HG03432 (cell line): ENCODE data around the gene EEFSEC.
"Not testable (repeated sequence)": the region's sequence is repeated elsewhere in the genome, so short reads cannot be mapped to it uniquely, and the experiment has no call there.

Experiments
- ATAC-seq: cut with Tn5 transposase; IDR thresholded peaks from one replicate; pipeline ENCODE4 v1.9.1; 2021; ENCODE audit warnings: mild to moderate bottlenecking, moderate library complexity; ENCODE audit not compliant: unreplicated experiment

The EEFSEC gene

DNA sequence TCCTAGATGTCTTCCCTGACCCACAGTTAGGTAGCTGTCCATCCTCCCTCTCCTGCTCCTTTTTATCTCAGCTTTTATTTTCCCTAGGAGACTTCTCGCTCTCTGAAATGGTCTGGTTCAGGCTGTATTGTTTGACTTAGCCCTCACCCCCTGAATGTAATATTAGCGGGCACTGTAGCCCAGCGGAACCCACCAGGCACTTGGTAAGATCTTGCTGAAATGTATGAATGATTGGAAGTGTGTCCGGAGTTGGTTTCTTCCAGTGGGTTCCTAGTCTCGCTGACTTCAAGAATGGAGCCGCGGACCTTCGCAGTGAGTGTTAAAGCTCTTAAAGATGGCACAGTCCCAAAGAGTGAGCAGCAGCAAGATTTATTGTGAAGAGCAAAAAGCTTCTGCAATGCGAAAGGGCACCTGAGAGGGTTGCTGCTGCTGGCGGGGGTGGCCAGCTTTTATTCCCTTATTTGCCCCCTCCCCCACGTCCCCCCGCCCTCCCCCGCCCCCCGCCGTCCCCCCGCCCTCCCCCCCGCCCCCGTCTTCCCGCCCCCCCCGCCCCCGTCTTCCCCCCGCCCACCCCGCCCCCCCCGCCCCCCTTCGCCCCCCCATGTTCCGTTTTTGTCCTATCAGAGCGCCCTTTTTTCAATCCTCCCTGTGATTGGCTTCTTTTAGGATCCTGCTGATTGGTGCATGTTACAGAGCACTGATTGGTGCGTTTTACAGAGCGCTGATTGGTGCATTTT is 694 bp upstream of the EEFSEC start:
- ATAC-seq, result no peak

- ATAC-seq, result not testable (repeated sequence)
Observed at GRCh38 chr3:128154354-128154753, 1.1 kb downstream of the EEFSEC start.

GRCh38 chr3:128155616-128156360 is 2.5 kb downstream of the EEFSEC start:
- no peak for ATAC-seq

- ATAC-seq, result no peak
Observed at GRCh38 chr3:128160661-128161060, 7.4 kb downstream of the EEFSEC start.

DNA sequence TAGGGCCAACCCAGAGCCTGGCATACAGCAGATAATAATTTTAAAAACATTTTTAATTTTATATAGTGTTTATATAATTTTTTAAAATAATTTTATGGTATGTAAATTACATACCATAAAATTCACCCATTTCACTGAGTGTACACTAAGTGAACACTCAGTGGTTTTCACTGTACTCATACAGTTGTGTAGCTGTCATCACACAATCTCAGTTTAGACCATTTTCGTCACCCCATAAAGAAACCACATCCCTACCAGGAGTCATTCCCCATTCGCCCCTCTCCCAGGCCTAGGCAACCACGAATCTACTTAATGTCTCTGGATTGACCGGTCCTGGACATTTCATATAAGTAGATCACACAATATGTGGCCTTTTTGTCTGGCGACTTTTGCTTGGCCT is 10.2 kb downstream of the EEFSEC start:
- no peak for ATAC-seq

GRCh38 chr3:128166971-128167453 is 13.7 kb downstream of the EEFSEC start:
- ATAC-seq, result no peak

DNA sequence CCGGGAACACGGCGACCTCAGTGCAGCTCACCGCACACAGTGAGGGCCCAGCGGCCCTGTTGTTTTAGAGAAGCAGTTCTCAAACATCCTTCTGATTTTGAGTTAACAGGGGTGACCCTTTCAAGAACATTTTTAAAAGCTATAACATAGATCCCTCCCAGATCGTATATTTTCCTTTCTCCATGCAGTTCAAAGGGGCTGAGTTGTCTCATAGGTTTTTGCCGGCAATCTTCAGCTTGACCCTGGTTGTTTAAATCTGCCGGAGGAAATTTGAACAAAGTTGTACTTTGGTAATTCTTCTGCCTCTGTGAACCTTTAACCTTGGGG is 14.3 kb downstream of the EEFSEC start:
- ATAC-seq, result no peak

DNA sequence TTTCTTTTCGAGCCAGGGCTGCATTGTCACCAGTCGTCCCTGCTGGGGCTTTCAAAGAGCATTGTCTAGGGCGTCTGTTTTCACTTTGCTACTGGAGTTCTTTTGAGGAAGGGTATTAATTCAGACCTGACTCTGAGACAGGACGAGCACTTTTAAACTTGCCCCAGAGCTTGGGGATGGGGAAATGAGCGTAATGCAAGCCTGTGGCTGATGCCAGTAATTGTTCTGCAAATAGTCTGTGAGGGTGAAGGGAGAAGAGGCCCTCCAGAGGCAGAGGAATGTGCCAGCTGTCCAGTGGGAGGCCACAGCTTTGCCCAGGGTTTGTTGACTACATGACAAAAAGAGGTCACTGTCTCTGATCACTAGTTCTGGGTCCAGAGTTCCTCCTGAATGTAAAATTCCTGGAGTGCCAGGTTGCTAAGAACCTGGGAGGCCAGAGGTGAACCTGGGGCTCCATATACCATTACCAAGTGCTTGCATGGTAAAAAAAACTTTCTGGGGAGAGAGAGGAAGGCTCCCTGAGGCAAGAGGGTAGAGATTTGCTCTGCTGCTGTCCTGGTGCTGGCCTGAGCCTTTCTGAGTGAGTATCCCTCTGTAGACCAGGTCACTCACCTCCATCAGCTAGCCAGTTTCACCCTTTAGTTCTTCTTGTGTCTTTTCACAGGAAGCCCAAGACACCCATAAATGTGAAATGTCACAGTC is 14.8 kb downstream of the EEFSEC start:
- ATAC-seq, result no peak

DNA sequence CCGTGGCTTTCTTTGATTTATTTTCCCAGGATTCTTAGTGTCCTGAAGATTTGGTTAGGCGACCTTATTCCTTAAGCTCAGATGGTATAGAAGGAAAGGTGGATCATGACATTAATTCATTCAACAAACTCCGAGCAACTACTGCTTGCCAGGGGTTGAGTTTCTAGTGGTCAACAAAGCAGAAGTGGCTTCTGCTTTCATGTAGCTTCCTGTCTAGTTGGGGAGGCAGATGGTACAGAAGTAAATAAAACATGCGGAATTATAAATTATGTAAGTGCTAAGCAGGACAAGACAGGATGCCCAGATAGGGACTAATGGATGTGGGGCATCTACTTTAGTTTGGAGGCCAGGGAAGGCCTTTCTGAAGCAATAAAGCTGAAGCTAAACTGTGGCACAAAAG is 15.6 kb downstream of the EEFSEC start:
- ATAC-seq, result no peak

DNA sequence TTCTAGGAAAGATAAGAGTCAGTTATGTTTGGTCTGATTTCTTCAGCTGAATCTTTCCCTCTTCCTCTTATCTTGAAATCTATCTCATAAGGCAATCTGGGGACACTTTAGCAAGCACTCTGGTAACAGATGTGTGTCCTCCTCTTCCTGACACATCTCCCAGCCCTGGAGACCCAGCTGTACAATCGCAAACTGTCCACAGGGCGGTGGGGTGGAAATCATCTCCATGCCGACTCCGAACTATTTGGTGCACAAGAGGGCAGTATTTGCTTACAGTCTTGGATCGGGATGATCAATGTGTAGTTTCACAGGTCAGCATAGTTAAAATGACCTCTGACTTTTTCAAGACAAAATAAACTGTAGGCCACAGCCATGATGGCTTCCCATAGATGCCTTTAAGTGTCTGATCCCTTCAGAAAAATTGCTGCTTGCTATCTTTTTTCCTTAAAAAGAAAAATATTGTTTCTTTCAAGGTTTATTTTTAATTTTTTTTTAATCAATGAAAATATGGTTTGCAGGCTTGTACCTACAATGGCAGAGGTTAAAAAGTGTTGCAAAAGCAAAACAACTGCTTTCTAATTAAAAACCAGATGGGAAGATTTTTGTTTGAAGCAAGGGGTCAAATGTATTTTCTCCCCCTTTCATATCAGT is 17.7 kb downstream of the EEFSEC start:
- ATAC-seq, result no peak

GRCh38 chr3:128173200-128173599 is 19.9 kb downstream of the EEFSEC start:
- ATAC-seq, result no peak

- no peak for ATAC-seq
Observed at GRCh38 chr3:128173849-128174248, 20.6 kb downstream of the EEFSEC start.

- no peak for ATAC-seq
Observed at GRCh38 chr3:128174675-128175590, 21.7 kb downstream of the EEFSEC start.

GRCh38 chr3:128175768-128176167 is 22.5 kb downstream of the EEFSEC start:
- ATAC-seq, result no peak

DNA sequence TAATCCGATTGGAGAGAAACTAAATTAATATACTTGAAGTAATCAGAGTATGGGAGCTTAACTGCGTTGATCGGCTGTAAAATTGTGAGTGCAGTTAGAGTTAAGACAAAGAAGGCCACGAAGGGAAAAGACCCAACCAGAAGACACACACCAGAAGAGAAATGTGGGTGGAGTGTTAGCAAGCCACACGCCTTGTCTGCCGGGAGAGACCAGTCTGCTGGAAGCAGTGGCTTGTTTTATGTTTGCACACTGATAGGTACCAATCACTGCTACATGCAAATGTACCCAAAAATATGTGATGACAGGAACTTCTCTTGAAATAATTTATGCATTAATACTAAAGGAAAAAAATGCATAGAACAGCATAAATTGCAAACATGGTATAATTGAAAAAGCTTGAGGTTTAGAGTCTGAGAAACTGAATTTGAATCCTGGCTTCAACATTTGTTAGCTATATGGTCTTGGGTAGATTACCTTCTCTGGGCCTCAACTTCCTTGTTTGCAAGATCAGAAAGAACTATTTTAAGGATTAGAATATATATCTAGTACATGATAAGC is 23.1 kb downstream of the EEFSEC start:
- ATAC-seq, result no peak

DNA sequence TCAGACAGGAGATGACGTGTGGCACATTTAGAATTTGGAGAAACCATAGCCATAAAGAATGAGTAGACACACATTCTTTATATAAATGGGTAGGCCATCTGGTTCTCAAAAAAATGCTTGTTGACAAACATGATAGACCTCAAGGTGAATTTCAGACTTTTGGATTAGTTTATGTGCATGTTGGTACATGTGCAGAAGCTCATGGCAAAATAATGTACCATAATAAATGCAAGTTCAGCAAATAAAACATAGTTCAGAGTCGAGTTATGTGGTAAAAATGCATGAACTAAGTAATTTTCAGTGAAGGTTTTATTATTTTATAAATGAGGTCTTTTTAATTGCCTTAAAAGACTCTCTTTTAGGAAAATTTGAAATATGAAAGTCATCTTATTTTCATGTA is 24.6 kb downstream of the EEFSEC start:
- no peak for ATAC-seq

GRCh38 chr3:128178782-128179483 is 25.7 kb downstream of the EEFSEC start:
- ATAC-seq, result no peak

DNA sequence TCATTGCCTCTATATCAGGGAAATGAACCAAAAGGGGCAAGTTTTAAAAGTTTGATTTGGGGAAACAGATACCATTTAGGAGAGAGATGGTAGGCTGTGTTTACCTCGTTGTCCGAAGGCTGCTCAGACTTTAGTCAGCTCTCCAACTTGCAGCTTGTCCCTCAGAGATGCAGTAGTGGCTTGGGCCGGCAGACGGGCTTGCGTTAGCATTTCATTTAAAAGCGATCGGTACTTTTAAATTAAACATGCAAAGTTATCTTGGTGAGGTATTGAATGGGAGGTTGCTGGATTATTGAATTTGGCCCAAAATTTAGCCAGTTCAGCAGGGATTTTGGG is 26.2 kb downstream of the EEFSEC start:
- no peak for ATAC-seq

GRCh38 chr3:128180436-128180835 is 27.2 kb downstream of the EEFSEC start:
- no peak for ATAC-seq
